ENCODE data around the gene SNAP47. TPM values are rescaled to one million over a fixed set of nuclear protein-coding genes. Genes with fewer than 3 reads are reported as not detected.

The SNAP47 gene
- polyA plus RNA-seq, 2 of the 4 experiments (the other 2 are of a cell fraction) = 29.6 to 39.5 TPM

GRCh38 chr1:227779685-227780084 is 44.5 kb downstream of the SNAP47 start:
- Histone ChIP-seq H3K4me3 (no peak overlapping the region), H3K4me2 (no peak overlapping the region), H3K4me1 (no peaks in the 10 kb centered on the region), H3K27ac (no peak overlapping the region), H3K9me3 (no peaks in the 10 kb centered on the region)
- ATAC-seq (no peak), FAIRE-seq (no peak), DNase-seq (ENCODE audit: low read depth in 1 of 2, low spot score in 1 of 2) (no peak)
- TF ChIP-seq TP53 (CRISPR knock-in tag; IDR thresholded peaks at IDR 0.05) = no peak
- no peak for TF ChIP-seq CBX8 (IDR thresholded peaks at IDR 0.05)
- TF ChIP-seq ZFP36 (IDR thresholded peaks at IDR 0.05; ENCODE audit: borderline replicate concordance, partially characterized antibody) = no peak
- no peak for TF ChIP-seq MAFK (IDR thresholded peaks at IDR 0.05; ENCODE audit: partially characterized antibody)
- TF ChIP-seq HMGXB4 (CRISPR knock-in tag; IDR thresholded peaks at IDR 0.05; ENCODE audit: borderline replicate concordance) = no peak
- TF ChIP-seq FOSL2 (IDR thresholded peaks at IDR 0.05) = no peak
- no peak for TF ChIP-seq FOSL2 (CRISPR knock-in tag; IDR thresholded peaks at IDR 0.05)
- no peak for TF ChIP-seq E2F6 (IDR thresholded peaks at IDR 0.05; ENCODE audit: borderline replicate concordance, low read depth)
- TF ChIP-seq ELK1 (IDR thresholded peaks at IDR 0.05; ENCODE audit: low read depth, low read length) = no peak
- no peak for TF ChIP-seq REST (IDR thresholded peaks at IDR 0.05)
- no peak for TF ChIP-seq HOXA7 (CRISPR knock-in tag; IDR thresholded peaks at IDR 0.05)
- TF ChIP-seq MAX (IDR thresholded peaks at IDR 0.05) = no peak
- TF ChIP-seq HDAC2 (IDR thresholded peaks at IDR 0.05) = no peak
- no peak for TF ChIP-seq SREBF2 (IDR thresholded peaks at IDR 0.05)
- POLR2A ChIA-PET = no interaction called here
- CTCF ChIA-PET = interaction anchor here (1.6 to 1.7 kb wide), 2 partner anchors 18 to 166 kb away, joined by 4 to 6 read pairs; no protein-coding TSS in a partner anchor
- WGBS (ENCODE audit: missing lambda C conversion rate) = 91% methylated on average over 7 of the region's 7 CpGs

GRCh38 chr1:227780101-227781044 is 45.1 kb downstream of the SNAP47 start:
- CTCF ChIA-PET = interaction anchor here (1.1 to 1.6 kb wide), 3 partner anchors 14 to 165 kb away, joined by 3 to 6 read pairs (median 4); no protein-coding TSS in a partner anchor
- Histone ChIP-seq H3K4me3 (no peak overlapping the region), H3K4me1 (no peaks in the 10 kb centered on the region), H3K9me3 (no peaks in the 10 kb centered on the region), H3K4me2 (no peak overlapping the region), H3K27ac (no peak overlapping the region)
- TF ChIP-seq JUNB (IDR thresholded peaks at IDR 0.05) (no peak), MAZ (IDR thresholded peaks at IDR 0.05; ENCODE audit: borderline replicate concordance, low read depth, low read length) (no peak), CHD2 (IDR thresholded peaks at IDR 0.05; ENCODE audit: low read length, partially characterized antibody) (no peak), HES2 (IDR thresholded peaks at IDR 0.05) (no peak), NPAS2 (CRISPR knock-in tag; IDR thresholded peaks at IDR 0.05; ENCODE audit: borderline replicate concordance) (no peak), FOSB (CRISPR knock-in tag; IDR thresholded peaks at IDR 0.05) (no peak), KDM1A (IDR thresholded peaks at IDR 0.05; ENCODE audit: low read depth) (no peak), POLR2AphosphoS2 (conservative IDR thresholded peaks at IDR 0.05; ENCODE audit: low read length) (no peak), HOXB13 (CRISPR knock-in tag; IDR thresholded peaks at IDR 0.05; ENCODE audit: low read depth) (no peak), ZC3H11A (IDR thresholded peaks at IDR 0.05) (no peak), MAX (IDR thresholded peaks at IDR 0.05) (no peak), MYC (IDR thresholded peaks at IDR 0.05; ENCODE audit: borderline replicate concordance, low read length) (no peak), EHMT2 (IDR thresholded peaks at IDR 0.05; ENCODE audit: low read depth) (no peak), RNF2 (IDR thresholded peaks at IDR 0.05; ENCODE audit: borderline replicate concordance, low read depth) (no peak)
- FAIRE-seq (no peak), DNase-seq (ENCODE audit: low read depth in 1 of 2, low spot score in 1 of 2) (no peak), ATAC-seq (no peak; a peak in 2 of 6 replicates)
- POLR2A ChIA-PET = no interaction called here
- WGBS (ENCODE audit: missing lambda C conversion rate) = 90% methylated on average over 21 of the region's 23 CpGs
